Activated CD8-positive, alpha-beta T cell treated with anti-CD3 and anti-CD28 coated beads for 36 hours (primary cell): ENCODE data around the gene UBAP1L. TPM values are rescaled to one million over a fixed set of nuclear protein-coding genes. Genes with fewer than 3 reads are reported as not detected.
A peak's percentile ranks its signal among the peaks of the same experiment; 100 is the strongest.
"Not testable (repeated sequence)": the region's sequence is repeated elsewhere in the genome, so short reads cannot be mapped to it uniquely, and the experiment has no call there.

Source experiments
- ATAC-seq: fragments of 200-7000 bp; cut with Tn5 transposase; one replicate; pipeline ENCODE4 v1.10.0; 2021; ENCODE audit warnings: mild to moderate bottlenecking, moderate library complexity
- CTCF ChIA-PET: fragments of 350-600 bp; sonication (Branson Sonifier 250); formaldehyde crosslinking; loops from one replicate; lab custom pipeline; 2021; ENCODE audit warnings: antibody characterized with exemption; lab: Charles Lee
- POLR2A ChIA-PET: fragments of 350-600 bp; sonication (Branson Sonifier 250); formaldehyde crosslinking; loops from one replicate; lab custom pipeline; 2021; ENCODE audit warnings: antibody characterized with exemption; lab: Charles Lee
- DNase-seq: peaks from one replicate; pipeline ENCODE4 v3.0.0-alpha.2; 2020
- H3K27ac Mint-ChIP-seq: one replicate; pipeline ENCODE4 v1.8.0; 2021; ENCODE audit warnings: mild to moderate bottlenecking, mixed read lengths
- H3K27me3 Mint-ChIP-seq: one replicate; pipeline ENCODE4 v1.8.0; 2021; ENCODE audit warnings: mixed read lengths
- H3K36me3 Mint-ChIP-seq: one replicate; pipeline ENCODE4 v1.8.0; 2021; ENCODE audit warnings: low read depth, mixed read lengths
- H3K4me1 Mint-ChIP-seq: one replicate; pipeline ENCODE4 v1.8.0; 2021; ENCODE audit warnings: low read depth, mixed read lengths
- H3K4me3 Mint-ChIP-seq: one replicate; pipeline ENCODE4 v1.8.0; 2021; ENCODE audit warnings: mild to moderate bottlenecking, moderate library complexity, mixed read lengths
- H3K9me3 Mint-ChIP-seq: one replicate; pipeline ENCODE4 v1.8.0; 2021; ENCODE audit warnings: mixed read lengths
- CTCF ChIP-seq: fragments of 200-600 bp; IDR thresholded peaks from one replicate; pipeline ENCODE4 v1.8.0; 2022; ENCODE audit warnings: antibody characterized with exemption, mild to moderate bottlenecking
- intact Hi-C: fragments of 100-400 bp; cut with micrococcal nuclease; formaldehyde crosslinking; loops from one replicate; pipeline ENCODE4 v1.10.0; 2022
- total RNA-seq, 2 experiments: library from RNA; stranded (reverse); gene quantifications; one replicate each; pipeline ENCODE4 v1.2.3, GENCODE V29; 2021

UBAP1L gene
- total RNA-seq, 2 experiments from 2014 or later: 2.9 to 3.3 TPM

GRCh38 chr15:65101891-65102708 is 12.9 kb downstream of the UBAP1L start:
- no peak overlapping the region for H3K27ac Mint-ChIP-seq
- intact Hi-C loops: no loop called here
- H3K36me3 Mint-ChIP-seq: peaks cover 28% of the 10 kb centered on the region
- peak; percentile 39 for TF ChIP-seq CTCF
- no peak overlapping the region for H3K4me3 Mint-ChIP-seq
- ATAC-seq: no peak
- POLR2A ChIA-PET: interaction anchor here (0.6 kb wide), 1 partner anchor 396 kb away, joined by 3 read pairs; no protein-coding TSS in a partner anchor
- CTCF ChIA-PET: interaction anchor here (0.6 to 3.6 kb wide), 26 partner anchors 9 to 290 kb away, joined by 3 to 31 read pairs (median 4); partner anchors contain the start of genes PARP16 and UBAP1L
- DNase-seq: no peak
- no peaks in the 10 kb centered on the region for H3K9me3 Mint-ChIP-seq
- H3K4me1 Mint-ChIP-seq: peaks cover 5% of the 10 kb centered on the region
- no peaks in the 10 kb centered on the region for H3K27me3 Mint-ChIP-seq

GRCh38 chr15:65101411-65101890 is 13.5 kb downstream of the UBAP1L start:
- no peaks in the 10 kb centered on the region for H3K27me3 Mint-ChIP-seq
- H3K4me3 Mint-ChIP-seq: no peak overlapping the region
- no peaks in the 10 kb centered on the region for H3K9me3 Mint-ChIP-seq
- H3K27ac Mint-ChIP-seq: no peak overlapping the region
- ChIA-PET POLR2A (interaction anchor here (0.6 kb wide), 1 partner anchor 397 kb away, joined by 3 read pairs; no protein-coding TSS in a partner anchor), CTCF (interaction anchor here (0.6 to 3.6 kb wide), 27 partner anchors 9 to 290 kb away, joined by 3 to 31 read pairs (median 4); partner anchors contain the start of genes PARP16 and UBAP1L)
- DNase-seq (peak; percentile 75), ATAC-seq (peak; percentile 53)
- peaks cover 27% of the 10 kb centered on the region for H3K36me3 Mint-ChIP-seq
- TF ChIP-seq CTCF: peak; percentile 81
- peaks cover 5% of the 10 kb centered on the region for H3K4me1 Mint-ChIP-seq
- intact Hi-C loops: no loop called here

- no peaks in the 10 kb centered on the region for H3K27me3 Mint-ChIP-seq
- no peak overlapping the region for H3K27ac Mint-ChIP-seq
- H3K4me1 Mint-ChIP-seq: no peaks in the 10 kb centered on the region
- H3K9me3 Mint-ChIP-seq: no peaks in the 10 kb centered on the region
- H3K4me3 Mint-ChIP-seq: no peak overlapping the region
- peaks cover 23% of the 10 kb centered on the region for H3K36me3 Mint-ChIP-seq
- TF ChIP-seq CTCF: no peak
- ATAC-seq (no peak), DNase-seq (no peak)
- ChIA-PET CTCF (interaction anchor here (1.3 to 3.6 kb wide), 9 partner anchors 8 to 186 kb away, joined by 3 to 31 read pairs (median 7); partner anchors contain the start of genes PARP16 and UBAP1L), POLR2A (no interaction called here)
- intact Hi-C loops: no loop called here
Measured at GRCh38 chr15:65100442-65100841, 14.6 kb downstream of the UBAP1L start.

GRCh38 chr15:65099801-65100200 is 15.2 kb downstream of the UBAP1L start:
- peaks cover 17% of the 10 kb centered on the region for H3K36me3 Mint-ChIP-seq
- H3K9me3 Mint-ChIP-seq, POLR2A ChIA-PET, DNase-seq, ATAC-seq, H3K27me3 Mint-ChIP-seq, H3K4me1 Mint-ChIP-seq, intact Hi-C loops, H3K27ac Mint-ChIP-seq, H3K4me3 Mint-ChIP-seq: not testable (repeated sequence)
- CTCF ChIA-PET: interaction anchor here (1.1 to 3.6 kb wide), 6 partner anchors 11 to 66 kb away, joined by 3 to 31 read pairs (median 16); no protein-coding TSS in a partner anchor

- ChIA-PET CTCF (interaction anchor here (1.1 to 3.1 kb wide), 3 partner anchors 13 to 65 kb away, joined by 3 to 17 read pairs (median 4); no protein-coding TSS in a partner anchor), POLR2A (no interaction called here)
- H3K4me1 Mint-ChIP-seq: no peaks in the 10 kb centered on the region
- H3K27ac Mint-ChIP-seq: no peak overlapping the region
- no peaks in the 10 kb centered on the region for H3K27me3 Mint-ChIP-seq
- H3K36me3 Mint-ChIP-seq: peaks cover 17% of the 10 kb centered on the region
- TF ChIP-seq CTCF: no peak
- intact Hi-C loops: no loop called here
- H3K4me3 Mint-ChIP-seq: no peak overlapping the region
- no peak for ATAC-seq
- no peak for DNase-seq
- no peaks in the 10 kb centered on the region for H3K9me3 Mint-ChIP-seq
Measured at GRCh38 chr15:65099336-65099735, 15.7 kb downstream of the UBAP1L start.
